NCI-H1092 treated with DMSO at 0.1 percent for 48 hours (cell line): ENCODE results near the gene FRMPD1.
A peak's percentile ranks its signal among the peaks of the same experiment; 100 is the strongest.

ENCODE experiments used
- DNase-seq: peaks from one replicate; lab custom pipeline; 2025; lab: John Stamatoyannopoulos, UW

Gene FRMPD1

DNA sequence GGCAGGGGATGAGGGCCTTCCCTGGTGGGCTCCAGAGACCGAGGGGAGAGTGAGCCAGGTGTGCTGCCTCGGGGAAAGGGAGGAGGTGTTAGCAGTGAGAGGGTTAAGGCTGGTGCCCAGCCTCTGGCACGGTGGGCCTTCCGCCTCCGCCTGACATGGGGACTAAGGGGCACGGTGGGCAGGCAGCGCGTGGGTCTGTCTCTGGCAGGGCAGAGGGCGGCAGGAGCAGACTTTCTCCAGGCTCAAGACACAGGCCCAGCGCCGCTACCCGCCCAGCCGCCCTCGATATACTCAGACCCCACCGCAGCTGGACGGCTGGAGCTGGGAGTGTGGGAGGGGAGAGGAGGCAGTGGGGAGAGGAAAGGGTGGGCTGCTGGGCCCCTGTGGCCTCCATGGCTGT, 14.9 kb upstream of the FRMPD1 start:
- DNase-seq = no peak

DNA sequence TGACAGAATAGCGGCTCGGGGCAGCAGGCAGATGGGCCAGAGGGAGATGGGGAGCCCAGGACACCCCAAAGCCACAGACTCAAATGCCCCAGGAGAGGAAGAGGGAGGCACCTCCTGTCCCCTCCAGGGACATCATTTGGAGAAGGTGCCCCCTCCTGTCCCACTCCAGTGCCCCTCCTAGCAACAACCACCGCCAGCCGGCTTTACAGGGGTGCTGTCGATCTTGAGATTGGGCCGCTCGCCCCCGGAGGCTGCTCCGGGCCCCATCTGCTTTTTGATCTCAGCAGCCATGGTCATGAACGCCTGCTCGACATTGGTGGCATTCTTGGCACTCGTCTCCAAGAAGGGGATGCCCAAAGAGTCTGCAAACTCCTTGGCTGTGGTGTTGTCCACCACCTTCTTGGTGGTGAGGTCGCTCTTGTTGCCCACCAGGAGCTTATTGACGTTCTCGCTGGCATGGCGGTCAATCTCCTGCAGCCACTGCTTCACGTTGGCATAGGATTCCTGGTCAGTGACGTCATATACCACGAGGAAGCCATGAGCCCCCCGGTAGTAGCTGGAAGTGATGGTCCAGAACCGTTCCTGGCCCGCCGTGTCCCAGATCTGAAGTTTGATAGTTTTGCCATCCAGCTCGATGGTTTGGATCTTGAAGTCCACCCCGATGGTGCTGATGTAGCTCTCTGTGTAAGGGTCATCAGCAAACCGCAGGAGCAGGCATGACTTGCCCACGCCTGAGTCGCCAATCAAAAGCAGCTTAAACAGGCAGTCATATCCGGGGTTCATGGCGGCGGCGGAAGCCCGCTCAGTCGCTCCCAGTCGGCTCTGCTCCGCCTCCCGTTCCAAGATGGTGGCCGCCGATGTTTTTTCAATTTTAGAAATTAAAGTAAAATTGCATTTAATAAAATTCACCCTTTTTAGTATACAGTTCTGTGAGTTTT, 14.0 kb upstream of the FRMPD1 start:
- no peak for DNase-seq

- no peak for DNase-seq
These were observed 11.5 kb upstream of the FRMPD1 start for GRCh38 chr9:37639109-37639762.

- DNase-seq = no peak
These were observed 10.9 kb upstream of the FRMPD1 start for GRCh38 chr9:37639841-37640240.

DNA sequence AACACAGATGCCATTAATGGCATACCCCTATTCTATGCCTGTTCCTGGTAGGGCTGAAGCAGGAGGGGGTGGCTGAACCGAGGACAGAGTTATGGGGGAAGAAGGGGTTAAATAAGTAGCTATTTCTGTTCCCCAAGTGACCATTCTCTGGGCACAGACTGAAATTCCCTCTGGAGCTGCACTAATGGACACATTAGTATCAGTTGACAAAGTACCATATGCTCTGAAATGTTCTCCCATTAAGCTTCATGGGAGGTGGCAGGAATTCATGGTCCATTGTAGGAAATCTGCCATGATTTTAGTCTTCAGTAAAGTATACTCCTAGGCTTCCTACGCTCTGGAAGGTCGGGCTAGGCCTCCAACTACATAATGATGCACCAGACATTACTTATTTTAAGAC, 10.5 kb upstream of the FRMPD1 start:
- no peak for DNase-seq

- DNase-seq = no peak
These were observed 9.4 kb upstream of the FRMPD1 start for GRCh38 chr9:37641331-37641730.

- DNase-seq = no peak
These were observed 7.5 kb upstream of the FRMPD1 start for GRCh38 chr9:37643214-37643613.

GRCh38 chr9:37645903-37646506, 4.7 kb upstream of the FRMPD1 start:
- no peak for DNase-seq

GRCh38 chr9:37650299-37650872, 368 bp upstream of the FRMPD1 start:
- no peak for DNase-seq

DNA sequence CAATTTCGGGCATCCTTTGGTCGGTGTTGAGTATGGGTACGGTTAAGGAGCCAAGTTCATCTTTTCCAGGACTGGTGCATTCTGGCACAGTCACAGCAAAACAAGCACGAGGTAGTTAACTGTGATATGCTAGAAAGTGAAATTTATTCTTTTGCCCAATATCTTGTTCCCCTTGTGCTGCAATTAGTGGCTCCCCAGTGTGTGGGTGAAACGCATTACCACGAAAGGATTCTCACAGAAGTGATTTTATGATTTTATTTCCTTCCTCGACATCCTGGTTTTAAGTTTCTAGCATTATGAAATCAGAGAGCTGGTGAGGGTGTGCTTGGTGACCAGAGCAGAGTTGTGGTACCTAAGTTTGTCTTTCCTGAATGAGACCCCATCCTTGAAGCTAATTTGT, 1.5 kb downstream of the FRMPD1 start:
- DNase-seq = no peak

DNA sequence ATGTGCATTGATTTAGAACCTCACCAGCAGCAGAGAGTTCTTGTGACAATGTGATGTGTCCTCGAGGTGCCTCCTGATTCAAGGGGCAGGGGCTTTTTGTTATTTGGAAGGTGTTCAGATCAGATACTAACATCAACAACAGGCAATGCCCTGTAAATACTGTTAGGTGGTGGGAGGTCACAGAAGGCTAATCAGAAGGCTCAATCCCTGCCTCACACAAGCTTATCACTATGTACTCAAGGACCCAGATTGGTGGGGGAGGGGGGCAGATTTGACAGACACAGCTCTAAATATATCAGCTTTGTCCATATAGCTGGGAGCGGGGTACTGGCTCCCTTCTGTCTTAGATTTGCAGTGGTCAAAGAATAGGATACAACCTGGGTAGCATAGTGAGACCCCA, 2.6 kb downstream of the FRMPD1 start:
- no peak for DNase-seq

GRCh38 chr9:37656936-37657335, 6.2 kb downstream of the FRMPD1 start:
- no peak for DNase-seq

DNA sequence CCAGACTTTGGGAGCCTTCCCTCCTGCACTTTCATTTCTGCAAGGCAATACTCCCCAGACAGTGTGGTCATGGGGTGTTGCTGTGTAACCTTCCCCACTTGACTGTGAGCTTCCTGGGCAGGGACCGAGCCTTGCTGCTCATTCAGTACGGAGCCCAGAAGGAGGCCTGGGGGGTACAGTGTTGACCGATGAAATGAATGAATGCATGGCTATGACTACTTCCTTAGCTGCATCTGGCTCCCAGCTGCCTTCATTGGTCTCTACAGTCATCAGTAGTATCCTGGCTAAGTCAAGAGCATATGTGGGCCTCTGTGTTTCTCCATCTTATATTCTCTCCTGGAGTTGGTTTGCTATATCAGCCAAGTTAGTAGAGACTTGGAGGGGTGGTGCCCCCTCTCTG, 9.9 kb downstream of the FRMPD1 start:
- DNase-seq = no peak

GRCh38 chr9:37663926-37664325, 13.2 kb downstream of the FRMPD1 start:
- DNase-seq = no peak

DNA sequence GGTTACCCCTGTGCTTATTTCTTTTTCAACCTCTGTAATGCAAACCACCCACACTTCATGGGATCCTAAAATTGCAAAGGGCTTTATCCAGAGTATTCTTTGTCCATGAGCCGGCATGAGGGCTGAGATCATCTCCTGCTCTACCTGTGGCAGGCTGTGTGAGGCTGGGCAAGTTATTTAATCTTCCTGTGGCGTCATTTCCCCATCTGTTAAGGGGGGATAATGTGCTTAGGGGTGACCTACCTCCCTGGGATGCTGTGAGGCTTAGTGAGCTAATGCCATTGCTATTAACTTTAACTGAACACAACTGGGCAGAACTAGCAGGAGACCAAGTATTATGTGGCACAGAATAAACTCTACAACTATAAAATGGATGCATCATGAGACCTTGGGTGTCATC, 17.0 kb downstream of the FRMPD1 start:
- DNase-seq = no peak

GRCh38 chr9:37668116-37668601, 17.4 kb downstream of the FRMPD1 start:
- DNase-seq = peak; percentile 28

DNA sequence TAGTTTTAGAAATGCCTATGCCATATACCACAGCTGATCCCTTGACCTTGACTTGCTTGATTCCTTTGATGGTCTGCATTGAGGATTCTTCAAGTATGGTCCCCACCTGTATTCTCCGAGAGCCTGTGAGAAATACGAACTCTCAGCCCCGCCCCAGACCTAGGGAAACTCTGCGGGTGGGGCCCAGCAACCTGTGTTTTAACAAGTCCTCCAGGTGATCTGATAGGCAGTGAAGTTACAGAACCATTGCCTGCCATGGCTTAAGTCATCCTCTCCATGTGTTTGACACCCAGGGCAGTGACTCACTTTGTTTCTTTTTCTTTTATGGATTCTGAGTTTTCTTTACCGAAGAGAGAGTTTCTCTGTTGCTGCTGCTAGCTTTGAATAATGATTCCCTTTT, 18.5 kb downstream of the FRMPD1 start:
- no peak for DNase-seq

DNA sequence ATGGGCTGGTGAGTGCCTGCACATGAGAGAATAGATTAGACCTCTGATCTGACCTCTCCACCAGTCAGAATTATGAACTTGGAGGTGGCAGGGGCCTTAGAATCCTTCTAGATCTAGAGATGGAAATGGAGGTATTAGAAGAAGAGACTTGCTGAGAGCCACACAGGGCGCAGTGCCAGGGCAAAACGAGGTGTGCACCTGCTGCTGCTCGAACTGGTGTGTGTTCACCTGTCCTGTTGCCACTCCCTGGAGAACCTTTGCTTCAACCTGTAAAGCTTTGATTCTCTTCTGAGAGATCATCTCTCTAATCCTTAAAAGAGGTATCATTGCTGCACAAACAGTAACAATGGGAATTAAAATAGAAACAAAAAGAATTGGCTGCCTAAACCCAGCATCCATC, 24.9 kb downstream of the FRMPD1 start:
- peak; percentile 78 for DNase-seq

- peak; percentile 95 for DNase-seq
These were observed 25.7 kb downstream of the FRMPD1 start for GRCh38 chr9:37676411-37676830.

DNA sequence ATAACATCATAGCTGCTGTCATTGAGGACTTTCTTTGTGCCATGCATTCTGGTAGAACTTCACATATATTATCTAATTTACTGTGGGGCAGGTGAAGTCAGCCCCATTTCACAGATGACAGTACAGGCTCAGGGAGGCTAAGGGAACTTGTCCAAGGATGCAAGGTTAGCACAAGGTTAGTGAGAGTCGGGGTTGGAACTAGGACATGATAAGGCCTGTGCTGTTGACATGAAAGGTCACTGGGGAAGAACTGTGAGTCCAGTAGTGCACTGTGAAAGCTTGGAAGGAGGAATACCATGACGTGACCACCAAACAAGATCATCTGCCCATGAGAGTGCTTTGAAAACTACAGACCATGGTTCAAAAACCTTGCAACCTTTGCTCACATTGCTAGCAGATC, 26.7 kb downstream of the FRMPD1 start:
- no peak for DNase-seq

- no peak for DNase-seq
These were observed 28.1 kb downstream of the FRMPD1 start for GRCh38 chr9:37678789-37679273.

- no peak for DNase-seq
These were observed 29.1 kb downstream of the FRMPD1 start for GRCh38 chr9:37679649-37680402.
